Neutrophil (primary cell): ENCODE results near the gene FRY.

Experiments used
- H3K27ac ChIP-seq: fragments of 200-600 bp; sonication (generic); 2 replicates; pipeline ENCODE4 v1.5.1; 2016; ENCODE audit warnings: mild to moderate bottlenecking, moderate library complexity
- H3K27me3 ChIP-seq: fragments of 200-600 bp; sonication (generic); 2 replicates; pipeline ENCODE4 v1.6.0; 2016; ENCODE audit warnings: mild to moderate bottlenecking
- H3K36me3 ChIP-seq: fragments of 200-600 bp; sonication (generic); 2 replicates; pipeline ENCODE4 v1.5.1; 2017
- H3K4me1 ChIP-seq, 2 experiments: fragments of 200-600 bp in 1 of 2; sonication (generic) in 1 of 2; 1 replicate in 1 of 2; 2 replicates in 1 of 2; pipeline versions ENCODE4 v1.5.1 to v1.6.1; 2013 to 2016; ENCODE audit warnings: low read depth in 1 of 2, low read length in 1 of 2, mild to moderate bottlenecking in 1 of 2, moderate library complexity in 1 of 2; ENCODE audit not compliant: control insufficient read depth in 1 of 2, insufficient read depth in 1 of 2
- H3K4me3 ChIP-seq, 2 experiments: fragments of 200-600 bp in 1 of 2; sonication (generic) in 1 of 2; 1 replicate in 1 of 2; 2 replicates in 1 of 2; pipeline ENCODE4 v1.5.1; 2013 to 2016; ENCODE audit warnings: low read depth in 1 of 2, low read length in 1 of 2, mild to moderate bottlenecking in 1 of 2, moderate library complexity in 1 of 2
- H3K9me3 ChIP-seq: fragments of 200-600 bp; sonication (generic); 2 replicates; pipeline ENCODE4 v1.5.1; 2016
- CTCF ChIP-seq: fragments of 200-600 bp; sonication (generic); IDR thresholded peaks from 2 replicates; pipeline ENCODE4 v1.5.1; 2016; ENCODE audit warnings: antibody characterized with exemption

Gene FRY

GRCh38 chr13:32031815-32032370 is 319 bp downstream of the FRY start:
- Histone ChIP-seq H3K27me3 (no peaks in the 10 kb centered on the region), H3K4me3 (peak overlapping the region; percentile 73 to 76), H3K9me3 (no peaks in the 10 kb centered on the region), H3K27ac (peak overlapping the region; percentile 91), H3K4me1 (peaks cover 60 to 61% of the 10 kb centered on the region in 2 experiments), H3K36me3 (no peaks in the 10 kb centered on the region)
- no peak for TF ChIP-seq CTCF

GRCh38 chr13:32032759-32033158 is 1.2 kb downstream of the FRY start:
- peak overlapping the region; percentile 91 for H3K27ac ChIP-seq
- H3K9me3 ChIP-seq, result no peaks in the 10 kb centered on the region
- H3K4me3 ChIP-seq, result peak overlapping the region; percentile 73 to 76
- peaks cover 67 to 69% of the 10 kb centered on the region in 2 experiments for H3K4me1 ChIP-seq
- H3K27me3 ChIP-seq, result no peaks in the 10 kb centered on the region
- no peak for TF ChIP-seq CTCF
- H3K36me3 ChIP-seq, result no peaks in the 10 kb centered on the region

- Histone ChIP-seq H3K27ac (peak overlapping the region; percentile 91), H3K9me3 (no peaks in the 10 kb centered on the region), H3K4me1 (peaks cover 67 to 71% of the 10 kb centered on the region in 2 experiments), H3K27me3 (no peaks in the 10 kb centered on the region), H3K36me3 (peaks cover 5% of the 10 kb centered on the region), H3K4me3 (peak overlapping the region; percentile 73 to 76)
- no peak for TF ChIP-seq CTCF
Measured at GRCh38 chr13:32033744-32034143, 2.2 kb downstream of the FRY start.

GRCh38 chr13:32035716-32036115 is 4.1 kb downstream of the FRY start:
- Histone ChIP-seq H3K27ac (peak overlapping the region; percentile 91), H3K27me3 (no peaks in the 10 kb centered on the region), H3K4me3 (peak overlapping the region; percentile 47 to 76), H3K9me3 (no peaks in the 10 kb centered on the region), H3K4me1 (peaks cover 60 to 63% of the 10 kb centered on the region in 2 experiments), H3K36me3 (peaks cover 25% of the 10 kb centered on the region)
- no peak for TF ChIP-seq CTCF

- TF ChIP-seq CTCF, result no peak
- Histone ChIP-seq H3K27me3 (no peaks in the 10 kb centered on the region), H3K4me3 (peak overlapping the region; percentile 47 to 76), H3K27ac (peak overlapping the region; percentile 91), H3K4me1 (peaks cover 58 to 59% of the 10 kb centered on the region in 2 experiments), H3K36me3 (peaks cover 27% of the 10 kb centered on the region), H3K9me3 (no peaks in the 10 kb centered on the region)
Measured at GRCh38 chr13:32036126-32036695, 4.6 kb downstream of the FRY start.
